ENCODE results near the gene DDIT4.
"Not testable (repeated sequence)": the region's sequence is repeated elsewhere in the genome, so short reads cannot be mapped to it uniquely, and the experiment has no call there.

The DDIT4 gene

GRCh38 chr10:72296829-72297280 lies 23.1 kb downstream of the DDIT4 start:
- DNase-seq: not testable (repeated sequence)

- DNase-seq: peak; percentile 95
Measured at GRCh38 chr10:72297281-72297804, 23.6 kb downstream of the DDIT4 start.

- peak; percentile 91 for DNase-seq
Measured at GRCh38 chr10:72297805-72298591, 24.3 kb downstream of the DDIT4 start.

- DNase-seq: no peak
Measured at GRCh38 chr10:72298592-72299519, 25.1 kb downstream of the DDIT4 start.

GRCh38 chr10:72303424-72304128 lies 29.9 kb downstream of the DDIT4 start:
- no peak for DNase-seq

GRCh38 chr10:72306215-72306760 lies 32.6 kb downstream of the DDIT4 start:
- no peak for DNase-seq

GRCh38 chr10:72307711-72308110 lies 34.0 kb downstream of the DDIT4 start:
- not testable (repeated sequence) for DNase-seq

- DNase-seq: no peak
Measured at GRCh38 chr10:72308320-72308987, 34.7 kb downstream of the DDIT4 start.

- no peak for DNase-seq
Measured at GRCh38 chr10:72309290-72310240, 35.8 kb downstream of the DDIT4 start.

- no peak for DNase-seq
Measured at GRCh38 chr10:72310241-72310633, 36.5 kb downstream of the DDIT4 start.

- no peak for DNase-seq
Measured at GRCh38 chr10:72310636-72311035, 36.9 kb downstream of the DDIT4 start.

GRCh38 chr10:72311667-72312066 lies 37.9 kb downstream of the DDIT4 start:
- DNase-seq: no peak

- DNase-seq: no peak
Measured at GRCh38 chr10:72312865-72313391, 39.2 kb downstream of the DDIT4 start.

GRCh38 chr10:72314263-72314662 lies 40.5 kb downstream of the DDIT4 start:
- no peak for DNase-seq

GRCh38 chr10:72315054-72315453 lies 41.3 kb downstream of the DDIT4 start:
- DNase-seq: no peak

- DNase-seq: no peak
Measured at GRCh38 chr10:72315611-72316385, 42.1 kb downstream of the DDIT4 start.

- DNase-seq: no peak
Measured at GRCh38 chr10:72316386-72316700, 42.6 kb downstream of the DDIT4 start.

- DNase-seq: peak; percentile 49
Measured at GRCh38 chr10:72316748-72317435, 43.2 kb downstream of the DDIT4 start.

Measured in activated naive CD4-positive, alpha-beta T cell treated with anti-CD3 and anti-CD28 coated beads, Interleukin-2, amount 50 U/mL, for 16 hours (primary cell).